Body of pancreas (tissue), 4 donors: Measurements from ENCODE around the gene SOX11.

Experiments
- CTCF ChIP-seq, 7 experiments: fragments of 450-650 bp in 4 of 7; fragments of 200-600 bp in 3 of 7; sonication (generic) in 3 of 7; IDR thresholded peaks; one replicate each; pipeline ENCODE4 v1.5.1; 2016 to 2019; ENCODE audit warnings: antibody characterized with exemption in 7 of 7
- POLR2A ChIP-seq, 3 donors: fragments of 450-650 bp; IDR thresholded peaks; one replicate each; pipeline ENCODE4 v1.6.1; 2016; ENCODE audit warnings: antibody characterized with exemption in 3 of 3, mild to moderate bottlenecking in 2 of 3

DNA sequence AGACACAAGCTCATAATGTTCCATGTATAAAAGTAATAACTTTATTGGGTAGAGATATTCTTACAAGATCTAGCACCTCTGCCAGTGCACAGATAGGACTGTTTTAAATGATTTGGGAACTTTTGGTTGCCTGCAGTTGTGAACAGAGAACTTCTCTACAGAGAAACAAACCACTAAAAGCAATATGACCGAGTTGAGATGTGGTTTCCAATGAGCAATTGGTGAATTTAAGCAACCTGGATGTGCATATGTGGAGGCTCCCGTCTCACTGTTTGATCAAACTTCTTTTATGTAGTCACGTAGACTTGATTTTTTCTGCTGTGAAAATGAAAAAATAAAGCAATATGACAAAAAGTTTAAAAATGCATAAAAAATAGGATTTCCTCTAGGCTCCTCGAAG, 7.8 kb downstream of the SOX11 start:
- TF ChIP-seq CTCF (IDR thresholded peaks at IDR 0.05): no peak
- TF ChIP-seq POLR2A (IDR thresholded peaks at IDR 0.05): no peak
